Activated CD8-positive, alpha-beta memory T cell treated with anti-CD3 and anti-CD28 coated beads for 36 hours (primary cell): ENCODE measurements around the gene CD86. TPM values are rescaled to one million over a fixed set of nuclear protein-coding genes. Genes with fewer than 3 reads are reported as not detected.
"Not testable (repeated sequence)": the region's sequence is repeated elsewhere in the genome, so short reads cannot be mapped to it uniquely, and the experiment has no call there.

Experiments
- CTCF ChIA-PET: fragments of 350-600 bp; sonication (Branson Sonifier 250); formaldehyde crosslinking; loops from one replicate; lab custom pipeline; 2021; ENCODE audit warnings: antibody characterized with exemption; lab: Charles Lee
- POLR2A ChIA-PET: fragments of 350-600 bp; sonication (Branson Sonifier 250); formaldehyde crosslinking; loops from one replicate; lab custom pipeline; 2021; ENCODE audit warnings: antibody characterized with exemption; lab: Charles Lee
- total RNA-seq, 2 experiments: library from RNA; stranded (reverse); gene quantifications; one replicate each; pipeline ENCODE4 v1.2.3, GENCODE V29; 2021

CD86 gene
- total RNA-seq = under 1 TPM; 0.19 to 0.40 TPM

GRCh38 chr3:122055215-122055614, at the start of gene CD86:
TSS of gene CD86 (plus strand) at chr3:122055362. CDS start at chr3:122055490, 128 bp downstream.
- ChIA-PET CTCF (interaction anchor here (1.1 kb wide), 1 partner anchor 43 kb away, joined by 3 read pairs; no protein-coding TSS in a partner anchor), POLR2A (no interaction called here)

GRCh38 chr3:122006267-122006666, 48.9 kb upstream of the CD86 start:
- ChIA-PET POLR2A (no interaction called here), CTCF (interaction anchor here (0.6 kb wide), 1 partner anchor 141 kb away, joined by 3 read pairs; no protein-coding TSS in a partner anchor)

GRCh38 chr3:122008166-122008565, 47.0 kb upstream of the CD86 start:
- ChIA-PET POLR2A (no interaction called here), CTCF (no interaction called here)

- POLR2A ChIA-PET = no interaction called here
Observed at GRCh38 chr3:122010506-122010905, 44.7 kb upstream of the CD86 start.

GRCh38 chr3:122011396-122011795, 43.8 kb upstream of the CD86 start:
- ChIA-PET CTCF (no interaction called here), POLR2A (no interaction called here)

More at GRCh38 chr3:122010506-122010905, 44.7 kb upstream of the CD86 start:
- CTCF ChIA-PET = no interaction called here

- ChIA-PET POLR2A (no interaction called here), CTCF (no interaction called here)
Observed at GRCh38 chr3:122012821-122013220, 42.3 kb upstream of the CD86 start.

- ChIA-PET CTCF (no interaction called here), POLR2A (no interaction called here)
Observed at GRCh38 chr3:122013448-122013925, 41.7 kb upstream of the CD86 start.

GRCh38 chr3:122014741-122015140, 40.4 kb upstream of the CD86 start:
- CTCF ChIA-PET = no interaction called here
- POLR2A ChIA-PET = no interaction called here

- POLR2A ChIA-PET = no interaction called here
- CTCF ChIA-PET = no interaction called here
Observed at GRCh38 chr3:122019493-122019892, 35.7 kb upstream of the CD86 start.

GRCh38 chr3:122021037-122021436, 34.1 kb upstream of the CD86 start:
- ChIA-PET CTCF (no interaction called here), POLR2A (no interaction called here)

GRCh38 chr3:122021811-122022401, 33.3 kb upstream of the CD86 start, which contains the start of gene ILDR1:
TSS of gene ILDR1 (minus strand) at chr3:122022247. CDS start at chr3:122022077, 170 bp downstream.
- POLR2A ChIA-PET = no interaction called here
- CTCF ChIA-PET = no interaction called here

GRCh38 chr3:122023335-122023910, 31.7 kb upstream of the CD86 start:
- ChIA-PET CTCF (no interaction called here), POLR2A (no interaction called here)

GRCh38 chr3:122024800-122025199, 30.4 kb upstream of the CD86 start:
- ChIA-PET CTCF (interaction anchor here (1.0 kb wide), 1 partner anchor 49 kb away, joined by 3 read pairs; no protein-coding TSS in a partner anchor), POLR2A (no interaction called here)

GRCh38 chr3:122025296-122025695, 29.9 kb upstream of the CD86 start:
- ChIA-PET CTCF (interaction anchor here (1.0 kb wide), 1 partner anchor 50 kb away, joined by 3 read pairs; no protein-coding TSS in a partner anchor), POLR2A (no interaction called here)

GRCh38 chr3:122030381-122031122, 24.6 kb upstream of the CD86 start:
- ChIA-PET POLR2A (no interaction called here), CTCF (interaction anchor here (1.0 kb wide), 1 partner anchor 269 kb away, joined by 3 read pairs; no protein-coding TSS in a partner anchor)

GRCh38 chr3:122031123-122031468, 24.1 kb upstream of the CD86 start:
- ChIA-PET CTCF (interaction anchor here (1.0 kb wide), 1 partner anchor 269 kb away, joined by 3 read pairs; no protein-coding TSS in a partner anchor), POLR2A (no interaction called here)

- ChIA-PET CTCF (no interaction called here), POLR2A (no interaction called here)
Observed at GRCh38 chr3:122032531-122032930, 22.6 kb upstream of the CD86 start.

GRCh38 chr3:122033023-122033422, 22.1 kb upstream of the CD86 start:
- CTCF ChIA-PET = no interaction called here
- POLR2A ChIA-PET = no interaction called here

GRCh38 chr3:122047296-122047695, 7.9 kb upstream of the CD86 start:
- POLR2A ChIA-PET = not testable (repeated sequence)

GRCh38 chr3:122047773-122048172, 7.4 kb upstream of the CD86 start:
- POLR2A ChIA-PET, CTCF ChIA-PET: not testable (repeated sequence)

More at GRCh38 chr3:122047296-122047695, 7.9 kb upstream of the CD86 start:
- CTCF ChIA-PET = not testable (repeated sequence)
